ENCODE data around the gene SLC22A23. TPM values are rescaled to one million over a fixed set of nuclear protein-coding genes. Genes with fewer than 3 reads are reported as not detected.

Gene SLC22A23
- total RNA-seq, 2 experiments from 2014 or later, result not detected

GRCh38 chr6:3322366-3322890 is 134.4 kb downstream of the SLC22A23 start:
- ChIA-PET CTCF (ENCODE audit: unreplicated experiment) (no interaction called here), POLR2A (interaction anchor here (0.6 kb wide), 1 partner anchor 154 kb away, joined by 3 read pairs; no protein-coding TSS in a partner anchor)
- Histone ChIP-seq H3K9me2 (ENCODE audit: insufficient read depth, low read length) (no peaks in the 10 kb centered on the region), H3K4me1 (ENCODE audit: insufficient read depth, low read length, poor library complexity, severe bottlenecking) (no peaks in the 10 kb centered on the region), H2AFZ (ENCODE audit: low read length) (no peak overlapping the region), H3K9me3 (ENCODE audit: low read length) (no peaks in the 10 kb centered on the region), H3K79me2 (ENCODE audit: insufficient read depth, low read depth, low read length) (no peaks in the 10 kb centered on the region), H3K27ac (ENCODE audit: low read depth, low read length, poor library complexity, severe bottlenecking) (no peak overlapping the region), H3K4me2 (ENCODE audit: low read length) (no peak overlapping the region), H3K36me3 (ENCODE audit: insufficient read depth, low read length) (no peaks in the 10 kb centered on the region), H3K4me3 (ENCODE audit: low read depth, low read length, poor library complexity, severe bottlenecking) (no peak overlapping the region), H4K20me1 (ENCODE audit: insufficient read depth, low read length) (no peaks in the 10 kb centered on the region)
- TF ChIP-seq EZH2phosphoT487 (IDR thresholded peaks at IDR 0.05; ENCODE audit: borderline replicate concordance, low read depth, low read length) (no peak), CTCF (conservative IDR thresholded peaks at IDR 0.05; ENCODE audit: low read length) (no peak)
- no peak for DNase-seq (ENCODE audit: low spot score)
- intact Hi-C loops (cut with micrococcal nuclease; ENCODE audit: unreplicated experiment), result no loop called here
- BruUV-seq (replicated peaks), result no TSS peak

- POLR2A ChIA-PET, result no interaction called here
Observed at GRCh38 chr6:3321875-3322274, 135.0 kb downstream of the SLC22A23 start.

More at GRCh38 chr6:3321875-3322274, 135.0 kb downstream of the SLC22A23 start:
- DNase-seq (ENCODE audit: low spot score), result no peak
- H4K20me1 ChIP-seq (ENCODE audit: insufficient read depth, low read length), result no peaks in the 10 kb centered on the region
- BruUV-seq (replicated peaks), result no TSS peak
- CTCF ChIA-PET (ENCODE audit: unreplicated experiment), result no interaction called here
- H3K4me2 ChIP-seq (ENCODE audit: low read length), result no peak overlapping the region
- H3K4me1 ChIP-seq (ENCODE audit: insufficient read depth, low read length, poor library complexity, severe bottlenecking), result no peaks in the 10 kb centered on the region
- intact Hi-C loops (cut with micrococcal nuclease; ENCODE audit: unreplicated experiment), result no loop called here
- no peak overlapping the region for H2AFZ ChIP-seq (ENCODE audit: low read length)
- H3K9me3 ChIP-seq (ENCODE audit: low read length), result no peaks in the 10 kb centered on the region
- no peaks in the 10 kb centered on the region for H3K79me2 ChIP-seq (ENCODE audit: insufficient read depth, low read depth, low read length)
- H3K9me2 ChIP-seq (ENCODE audit: insufficient read depth, low read length), result no peaks in the 10 kb centered on the region
- H3K27ac ChIP-seq (ENCODE audit: low read depth, low read length, poor library complexity, severe bottlenecking), result no peak overlapping the region
- no peaks in the 10 kb centered on the region for H3K36me3 ChIP-seq (ENCODE audit: insufficient read depth, low read length)
- no peak for TF ChIP-seq CTCF (conservative IDR thresholded peaks at IDR 0.05; ENCODE audit: low read length)
- no peak for TF ChIP-seq EZH2phosphoT487 (IDR thresholded peaks at IDR 0.05; ENCODE audit: borderline replicate concordance, low read depth, low read length)
- H3K4me3 ChIP-seq (ENCODE audit: low read depth, low read length, poor library complexity, severe bottlenecking), result no peak overlapping the region
